HepG2 (cell line): ENCODE measurements around the gene PCIF1. TPM values are rescaled to one million over a fixed set of nuclear protein-coding genes. Genes with fewer than 3 reads are reported as not detected.

ENCODE experiments used
- CHCHD3 ChIP-seq: sonication (generic); formaldehyde crosslinking; IDR thresholded peaks from 2 replicates; pipeline ENCODE4 v1.8.0; 2022; ENCODE audit warnings: mild to moderate bottlenecking, missing genetic modification reagents, moderate library complexity
- FOSL2 ChIP-seq: sonication (generic); formaldehyde crosslinking; IDR thresholded peaks from 2 replicates; pipeline ENCODE4 v1.4.0; 2020; ENCODE audit warnings: missing genetic modification reagents
- FOXK2 ChIP-seq: fragments of 450-650 bp; IDR thresholded peaks from 2 replicates; pipeline ENCODE4 v1.6.1; 2016
- KDM4B ChIP-seq: sonication (generic); formaldehyde crosslinking; IDR thresholded peaks from 2 replicates; pipeline ENCODE4 v1.4.0; 2020; ENCODE audit warnings: missing genetic modification reagents
- MTF1 ChIP-seq: sonication (generic); formaldehyde crosslinking; IDR thresholded peaks from 2 replicates; pipeline ENCODE4 v1.5.0; 2020; ENCODE audit warnings: missing genetic modification reagents
- NCOA1 ChIP-seq: sonication (generic); formaldehyde crosslinking; IDR thresholded peaks from 2 replicates; pipeline ENCODE4 v1.9.0; 2021; ENCODE audit warnings: missing genetic modification reagents
- NFRKB ChIP-seq: fragments of 450-650 bp; IDR thresholded peaks from 2 replicates; pipeline ENCODE4 v1.6.1; 2017
- SAFB2 ChIP-seq: sonication (generic); formaldehyde crosslinking; IDR thresholded peaks from 2 replicates; pipeline ENCODE4 v1.5.1; 2020; ENCODE audit warnings: missing genetic modification reagents, low read depth, mild to moderate bottlenecking, borderline replicate concordance
- SP140L ChIP-seq: sonication (generic); formaldehyde crosslinking; IDR thresholded peaks from 2 replicates; pipeline ENCODE4 v1.4.0; 2020; ENCODE audit warnings: missing genetic modification reagents, borderline replicate concordance
- YEATS4 ChIP-seq: sonication (generic); formaldehyde crosslinking; IDR thresholded peaks from 2 replicates; pipeline ENCODE4 v1.4.0; 2020; ENCODE audit warnings: missing genetic modification reagents, borderline replicate concordance
- ZBTB2 ChIP-seq: sonication (generic); formaldehyde crosslinking; IDR thresholded peaks from 2 replicates; pipeline ENCODE4 v1.8.0; 2022; ENCODE audit warnings: low read depth, missing genetic modification reagents
- ZFAT ChIP-seq: sonication (generic); formaldehyde crosslinking; conservative IDR thresholded peaks from 2 replicates; pipeline ENCODE4 v1.8.1; 2023; ENCODE audit warnings: missing genetic modification reagents, inconsistent platforms
- ZFP62 ChIP-seq: sonication (generic); formaldehyde crosslinking; IDR thresholded peaks from 2 replicates; pipeline ENCODE4 v1.4.0; 2020; ENCODE audit warnings: missing genetic modification reagents
- ZNF143 ChIP-seq: sonication (generic); formaldehyde crosslinking; IDR thresholded peaks from 2 replicates; pipeline ENCODE4 v1.4.0; 2020; ENCODE audit warnings: missing genetic modification reagents
- ZNF276 ChIP-seq: sonication (generic); formaldehyde crosslinking; IDR thresholded peaks from 2 replicates; pipeline ENCODE4 v1.4.0; 2020; ENCODE audit warnings: mild to moderate bottlenecking, low read depth, missing genetic modification reagents
- ZNF431 ChIP-seq: sonication (generic); formaldehyde crosslinking; IDR thresholded peaks from 2 replicates; pipeline ENCODE4 v1.9.0; 2022; ENCODE audit warnings: missing genetic modification reagents, low read depth, mild to moderate bottlenecking, borderline replicate concordance
- ZNF543 ChIP-seq: sonication (generic); formaldehyde crosslinking; IDR thresholded peaks from 2 replicates; pipeline ENCODE4 v1.4.0; 2020; ENCODE audit warnings: mild to moderate bottlenecking, missing genetic modification reagents
- ZNF556 ChIP-seq: sonication (generic); formaldehyde crosslinking; IDR thresholded peaks from 2 replicates; pipeline ENCODE4 v1.4.0; 2020; ENCODE audit warnings: mild to moderate bottlenecking, missing genetic modification reagents, borderline replicate concordance
- ZNF691 ChIP-seq: sonication (generic); formaldehyde crosslinking; IDR thresholded peaks from 2 replicates; pipeline ENCODE4 v1.4.0; 2020; ENCODE audit warnings: missing genetic modification reagents, low read depth, mild to moderate bottlenecking, borderline replicate concordance
- ZNF800 ChIP-seq: sonication (generic); formaldehyde crosslinking; IDR thresholded peaks from 2 replicates; pipeline ENCODE4 v1.4.0; 2020; ENCODE audit warnings: missing genetic modification reagents
- ZSCAN20 ChIP-seq: sonication (generic); formaldehyde crosslinking; IDR thresholded peaks from 2 replicates; pipeline ENCODE4 v1.4.0; 2020; ENCODE audit warnings: missing genetic modification reagents, mild to moderate bottlenecking, borderline replicate concordance
- polyA plus RNA-seq, 8 experiments: library from polyadenylated mRNA; depleted of rRNA in 3 of 8; stranded (reverse) in 7 of 8; unstranded in 1 of 8; fragments of >200 nt; fragmentation: Illumina TruSeq in 4 of 8; extraction: Trizol in 4 of 8; gene quantifications; 2 replicates each; pipeline versions ENCODE4 v1.2.1 to v1.2.3, GENCODE V29; 2011 to 2016; ENCODE audit warnings: low read depth in 4 of 8, missing spikeins in 1 of 8, mixed read lengths in 1 of 8; ENCODE audit not compliant: insufficient read depth in 1 of 8
- total RNA-seq, 5 experiments: library from RNA; depleted of rRNA; stranded (reverse); fragments of >200 nt; fragmentation: Illumina TruSeq; extraction: Trizol; gene quantifications; 2 replicates each; pipeline ENCODE4 v1.2.3, GENCODE V29; 2016; ENCODE audit warnings: low read depth in 1 of 5

The PCIF1 gene
- total and polyA plus RNA-seq, 2 of the 13 experiments (the other 11 are each of a cell fraction or from before 2014, with no cell fraction given), result 20.9 to 24.4 TPM

- 0 out of 2 replicates have a peak, but pooled peaks have one; percentile 88 for TF ChIP-seq ZFAT
- TF ChIP-seq KDM4B (CRISPR knock-in tag), result peak; percentile 90
- peak; percentile 86 for TF ChIP-seq YEATS4 (CRISPR knock-in tag)
- peak; percentile 66; the same call in 1 of the 2 replicates for TF ChIP-seq ZNF143 (CRISPR knock-in tag)
- peak; percentile 49; the same call in 1 of the 2 replicates for TF ChIP-seq FOSL2 (CRISPR knock-in tag)
- TF ChIP-seq FOXK2, result peak; percentile 91
- TF ChIP-seq ZNF556 (CRISPR knock-in tag), result peak; percentile 98
- TF ChIP-seq SAFB2 (CRISPR knock-in tag), result peak; percentile 98
- no peak; the same call in 1 of the 2 replicates for TF ChIP-seq MTF1 (CRISPR knock-in tag)
- TF ChIP-seq ZNF800 (CRISPR knock-in tag), result 0 out of 2 replicates have a peak, but pooled peaks have one; percentile 4
- TF ChIP-seq CHCHD3 (CRISPR knock-in tag), result peak; percentile 95
- TF ChIP-seq SP140L (CRISPR knock-in tag), result no peak
- TF ChIP-seq NFRKB, result peak; percentile 97
- TF ChIP-seq ZNF276 (CRISPR knock-in tag), result peak; percentile 71; the same call in 1 of the 2 replicates
- peak; percentile 81 for TF ChIP-seq ZBTB2 (CRISPR knock-in tag)
- TF ChIP-seq ZSCAN20 (CRISPR knock-in tag), result peak; percentile 94; the same call in 1 of the 2 replicates
- no peak; the same call in 1 of the 2 replicates for TF ChIP-seq ZNF543
- peak; percentile 98 for TF ChIP-seq ZNF431 (CRISPR knock-in tag)
- peak; percentile 88; the same call in 1 of the 2 replicates for TF ChIP-seq ZNF691 (CRISPR knock-in tag)
- no peak for TF ChIP-seq ZFP62
- peak; percentile 76 for TF ChIP-seq NCOA1
These were observed at the start of gene PCIF1 (continued) for GRCh38 chr20:45934586-45935415.
